Hematopoietic multipotent progenitor cell (in vitro differentiated cells): ENCODE measurements around the gene FREM3. TPM values are rescaled to one million over a fixed set of nuclear protein-coding genes. Genes with fewer than 3 reads are reported as not detected.
"Not testable (repeated sequence)": the region's sequence is repeated elsewhere in the genome, so short reads cannot be mapped to it uniquely, and the experiment has no call there.

Source experiments
- DNase-seq, 3 donors: peaks; one replicate each; pipeline ENCODE4 v3.0.0-alpha.2; 2011 to 2015; ENCODE audit warnings: low read depth in 2 of 3, low spot score in 2 of 3
- total RNA-seq: library from RNA; depleted of rRNA; stranded (reverse); fragments of >200 nt; gene quantifications from one replicate; pipeline ENCODE4 v1.2.3, GENCODE V29; 2012

Gene FREM3
- 0.27 TPM for total RNA-seq

GRCh38 chr4:143700416-143701352 is at the start of gene FREM3:
Gene FREM3, minus strand, starts transcription at chr4:143700675. Its CDS starts 0 bp downstream, at chr4:143700675.
- peak in 1 of 3 donors; percentile 45 for DNase-seq

- no peak for DNase-seq
These were observed 45.4 kb upstream of the FREM3 start for GRCh38 chr4:143745874-143746273.

GRCh38 chr4:143743591-143743990 is 43.1 kb upstream of the FREM3 start:
- DNase-seq, result no peak

- no peak for DNase-seq
These were observed 42.4 kb upstream of the FREM3 start for GRCh38 chr4:143742834-143743233.

DNA sequence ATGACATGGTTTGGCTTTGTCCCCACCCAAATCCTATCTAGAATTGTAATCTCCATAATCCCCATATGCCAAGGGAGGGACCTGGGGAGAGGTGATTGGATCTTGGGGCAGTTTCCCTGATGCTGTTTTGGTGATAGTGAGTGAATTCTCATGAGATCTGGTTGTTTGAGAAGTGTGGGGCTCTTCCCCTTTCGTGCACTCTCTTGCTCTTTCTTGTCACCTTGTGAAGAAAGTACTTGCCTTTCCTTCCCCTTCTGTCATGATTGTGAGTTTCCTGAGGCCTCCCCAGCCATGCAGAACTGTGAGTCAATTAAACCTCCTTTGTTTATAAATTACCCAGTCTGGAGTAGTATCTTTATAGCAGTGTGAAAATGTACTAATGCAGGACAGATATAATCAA is 36.4 kb upstream of the FREM3 start:
- peak in 1 of 3 donors; percentile 58 for DNase-seq

- not testable (repeated sequence) for DNase-seq
These were observed 35.6 kb upstream of the FREM3 start for GRCh38 chr4:143736061-143736460.

DNA sequence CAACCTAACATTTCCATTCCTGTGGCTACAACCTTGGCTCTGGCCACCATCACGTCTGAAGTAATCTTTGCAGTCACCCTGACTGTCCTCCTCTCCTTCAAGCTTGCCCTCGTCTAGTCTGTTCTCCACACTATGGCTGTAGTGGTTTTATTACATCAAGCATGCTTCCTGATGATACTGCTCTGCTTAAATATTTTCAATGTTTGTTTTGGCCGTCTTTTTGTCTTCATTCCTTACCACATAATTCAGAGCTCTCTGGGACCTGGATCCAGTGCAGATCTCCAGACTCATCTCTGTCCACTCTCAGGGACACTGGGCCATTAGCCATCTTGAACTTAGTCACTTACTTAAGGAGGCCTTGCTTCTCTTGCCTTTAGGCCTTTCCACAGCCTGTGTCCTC is 27.7 kb upstream of the FREM3 start:
- no peak for DNase-seq

GRCh38 chr4:143726714-143727113 is 26.2 kb upstream of the FREM3 start:
- DNase-seq, result no peak

- peak in 1 of 3 donors; percentile 10 for DNase-seq
These were observed 20.8 kb upstream of the FREM3 start for GRCh38 chr4:143721317-143721716.

DNA sequence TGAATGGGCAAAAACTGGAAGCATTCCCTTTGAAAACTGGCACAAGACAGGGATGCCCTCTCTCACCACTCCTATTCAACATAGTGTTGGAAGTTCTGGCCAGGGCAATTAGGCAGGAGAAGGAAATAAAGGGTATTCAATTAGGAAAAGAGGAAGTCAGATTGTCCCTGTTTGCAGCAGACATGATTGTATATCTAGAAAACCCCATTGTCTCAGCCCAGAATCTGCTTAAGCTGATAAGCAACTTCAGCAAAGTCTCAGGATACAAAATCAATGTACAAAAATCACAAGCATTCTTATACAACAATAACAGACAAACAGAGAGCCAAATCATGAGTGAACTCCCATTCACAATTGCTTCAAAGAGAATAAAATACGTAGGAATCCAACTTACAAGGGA is 18.3 kb upstream of the FREM3 start:
- DNase-seq, result not testable (repeated sequence)

DNA sequence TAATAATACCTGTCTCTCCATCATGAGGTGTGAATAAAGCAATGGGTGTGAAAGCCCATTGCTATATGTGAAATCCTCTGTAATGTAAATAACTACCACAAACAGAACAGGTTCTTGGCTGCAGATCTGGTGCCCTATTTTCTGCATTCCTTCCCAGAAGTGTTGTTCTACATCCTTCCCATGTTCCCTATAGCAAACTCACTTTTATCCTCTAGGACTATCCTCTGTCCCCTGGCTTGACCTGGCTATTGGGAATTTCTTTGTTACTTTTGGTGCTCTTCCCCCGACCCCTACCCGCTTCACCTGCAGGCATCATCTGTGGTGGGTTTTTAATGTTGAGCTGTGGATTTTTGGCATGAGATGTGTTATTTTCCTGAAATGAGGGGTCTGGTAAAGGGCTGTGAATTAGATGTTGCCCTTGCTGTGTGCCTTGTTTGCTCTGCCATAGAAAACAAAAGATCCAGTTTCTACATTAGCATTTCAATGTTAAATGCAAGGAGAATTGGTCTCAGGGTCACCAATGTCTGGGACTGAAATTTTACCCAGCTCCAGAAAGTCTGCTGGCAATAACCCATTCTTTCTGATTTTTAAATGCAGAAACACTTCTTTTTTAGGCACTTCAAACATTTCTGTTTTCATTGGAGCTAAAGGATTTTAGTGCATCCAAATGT is 13.6 kb upstream of the FREM3 start:
- no peak for DNase-seq

- no peak for DNase-seq
These were observed 13.1 kb upstream of the FREM3 start for GRCh38 chr4:143713553-143713952.

DNA sequence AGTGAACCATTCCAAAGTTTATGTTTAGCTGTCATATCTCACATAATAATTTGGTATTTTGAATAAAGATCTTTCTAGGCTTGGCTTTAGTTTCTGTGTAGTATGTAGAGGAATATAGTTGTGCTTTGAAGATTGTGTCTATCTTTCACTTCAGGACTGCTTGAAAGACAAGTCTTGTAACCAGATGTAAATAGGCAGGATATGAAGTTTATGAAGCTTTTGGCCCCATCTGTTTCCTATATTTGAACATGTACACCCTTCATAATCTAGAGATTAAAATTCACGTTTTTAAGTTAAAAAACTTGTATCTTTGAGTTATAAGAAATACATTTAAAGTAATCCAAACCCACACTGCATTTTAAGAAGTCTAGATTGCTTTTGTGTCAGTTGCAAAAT is 11.7 kb upstream of the FREM3 start:
- DNase-seq, result peak in 1 of 3 donors; percentile 64

GRCh38 chr4:143711543-143712154 is 11.2 kb upstream of the FREM3 start:
- DNase-seq, result peak in 1 of 3 donors; percentile 16

GRCh38 chr4:143701365-143701764 is 890 bp upstream of the FREM3 start:
- DNase-seq, result peak in 1 of 3 donors; percentile 65

DNA sequence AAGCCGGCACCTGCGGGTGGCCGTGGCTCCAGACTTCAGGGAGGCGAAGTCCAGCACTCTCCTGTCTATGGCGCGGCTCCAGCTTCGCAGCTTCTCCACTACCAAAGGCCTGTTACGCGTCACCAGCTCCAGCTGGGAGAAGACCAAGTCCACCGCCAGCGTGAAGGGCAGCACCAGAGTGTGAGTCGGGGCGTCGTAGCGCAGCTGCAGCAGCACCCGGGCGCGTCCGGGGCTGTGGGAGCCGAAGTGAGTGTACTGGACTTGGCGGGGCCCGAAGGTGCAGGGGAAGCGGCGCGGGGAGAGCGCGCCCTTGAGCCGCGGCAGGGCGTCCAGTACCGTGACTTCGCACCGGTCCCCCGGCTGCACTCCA is 444 bp downstream of the FREM3 start:
- peak in 1 of 3 donors; percentile 48 for DNase-seq

- DNase-seq, result no peak
These were observed 987 bp downstream of the FREM3 start for GRCh38 chr4:143699331-143700045.

- no peak for DNase-seq
These were observed 6.6 kb downstream of the FREM3 start for GRCh38 chr4:143693856-143694255.

GRCh38 chr4:143692241-143692640 is 8.2 kb downstream of the FREM3 start:
- no peak for DNase-seq

DNA sequence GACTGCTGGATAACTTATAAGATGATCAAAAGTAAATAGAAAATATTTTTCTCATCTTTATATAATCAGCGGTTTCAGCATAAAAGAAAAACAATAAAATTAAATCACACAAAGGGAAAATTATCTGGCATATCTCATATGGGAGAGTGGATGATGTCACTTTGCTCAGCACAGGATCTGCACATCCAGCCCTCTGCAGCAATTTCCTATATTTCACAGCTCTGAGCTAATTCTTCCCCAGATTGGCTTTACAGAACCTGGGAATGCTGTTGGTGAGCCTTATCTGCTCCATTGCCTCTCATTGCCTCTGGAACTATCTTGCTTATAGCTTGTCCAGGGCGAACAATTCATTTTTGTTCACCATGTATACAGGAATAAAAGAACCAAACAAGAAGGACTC is 21.0 kb downstream of the FREM3 start:
- DNase-seq, result no peak

DNA sequence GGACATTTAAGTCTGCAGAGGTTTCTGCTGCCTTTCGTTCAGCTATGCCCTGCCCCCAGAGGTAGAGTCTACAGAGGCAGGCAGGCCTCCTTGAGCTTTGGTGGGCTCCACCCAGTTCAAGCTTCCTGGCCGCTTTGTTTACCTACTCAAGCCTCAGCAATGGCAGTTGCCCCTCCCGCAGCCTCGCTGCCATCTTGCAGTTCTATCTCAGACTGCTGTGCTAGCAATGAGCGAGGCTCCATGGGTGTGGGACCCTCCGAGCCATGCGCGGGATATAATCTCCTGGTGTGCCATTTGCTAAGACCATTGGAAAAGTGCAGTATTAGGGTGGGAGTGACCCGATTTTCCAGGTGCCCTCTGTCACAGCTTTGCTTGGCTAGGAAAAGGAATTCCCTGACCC is 26.8 kb downstream of the FREM3 start:
- DNase-seq, result not testable (repeated sequence)
